H9 (cell line): ENCODE measurements around the gene TMCC1. TPM values are rescaled to one million over a fixed set of nuclear protein-coding genes. Genes with fewer than 3 reads are reported as not detected.
A peak's percentile ranks its signal among the peaks of the same experiment; 100 is the strongest.

Experiments
- DNase-seq: peaks from one replicate; pipeline ENCODE4 v3.0.0-alpha.2; 2017
- H2AFZ ChIP-seq: one replicate; pipeline ENCODE4 v1.6.1; 2013; ENCODE audit warnings: mild to moderate bottlenecking, low read length, control low read depth, moderate library complexity
- H2AK5ac ChIP-seq: 2 replicates; pipeline ENCODE4 v1.6.1; 2013; ENCODE audit warnings: low read length, control low read depth, mixed read lengths; ENCODE audit not compliant: insufficient read length
- H2BK120ac ChIP-seq: one replicate; pipeline ENCODE4 v1.6.1; 2013; ENCODE audit warnings: low read depth, mild to moderate bottlenecking, low read length, control low read depth, inconsistent platforms; ENCODE audit not compliant: poor library complexity, severe bottlenecking
- H2BK12ac ChIP-seq: 2 replicates; pipeline ENCODE4 v1.6.1; 2013; ENCODE audit warnings: low read length, control low read depth, mixed read lengths, low read depth; ENCODE audit not compliant: insufficient read length
- H2BK15ac ChIP-seq: 2 replicates; pipeline ENCODE4 v1.6.1; 2013; ENCODE audit warnings: low read depth, low read length, control low read depth
- H2BK20ac ChIP-seq: one replicate; pipeline ENCODE4 v1.6.1; 2013; ENCODE audit warnings: low read depth, mild to moderate bottlenecking, low read length, control low read depth, inconsistent platforms; ENCODE audit not compliant: poor library complexity, severe bottlenecking
- H2BK5ac ChIP-seq: 2 replicates; pipeline ENCODE4 v1.6.1; 2013; ENCODE audit warnings: low read length, control low read depth, mixed read lengths; ENCODE audit not compliant: insufficient read length
- H3K14ac ChIP-seq: 2 replicates; pipeline ENCODE4 v1.6.1; 2013; ENCODE audit warnings: low read length, control low read depth; ENCODE audit not compliant: insufficient read depth
- H3K18ac ChIP-seq: 2 replicates; pipeline ENCODE4 v1.6.1; 2013; ENCODE audit warnings: low read depth, mild to moderate bottlenecking, mixed read lengths, low read length, control low read depth; ENCODE audit not compliant: insufficient read length
- H3K23ac ChIP-seq: 2 replicates; pipeline ENCODE4 v1.6.1; 2013; ENCODE audit warnings: low read length, control low read depth, mixed read lengths, low read depth; ENCODE audit not compliant: insufficient read length
- H3K23me2 ChIP-seq: 2 replicates; pipeline ENCODE4 v1.6.1; 2013; ENCODE audit warnings: low read depth, mild to moderate bottlenecking, mixed read lengths, low read length, control low read depth; ENCODE audit not compliant: insufficient read length, poor library complexity, severe bottlenecking
- H3K27ac ChIP-seq: 2 replicates; pipeline ENCODE4 v1.5.1; 2013; ENCODE audit warnings: low read length, control low read depth, mixed read lengths, low read depth; ENCODE audit not compliant: insufficient read length
- H3K27me3 ChIP-seq: 2 replicates; pipeline ENCODE4 v1.6.1; 2013; ENCODE audit warnings: low read length, control low read depth, inconsistent platforms; ENCODE audit not compliant: insufficient read depth
- H3K4ac ChIP-seq: 2 replicates; pipeline ENCODE4 v1.6.1; 2013; ENCODE audit warnings: low read depth, mild to moderate bottlenecking, control low read depth, inconsistent platforms, low read length, moderate library complexity
- H3K4me1 ChIP-seq: 2 replicates; pipeline ENCODE4 v1.6.1; 2013; ENCODE audit warnings: low read length, control low read depth, inconsistent platforms; ENCODE audit not compliant: insufficient read depth
- H3K4me2 ChIP-seq: 2 replicates; pipeline ENCODE4 v1.6.1; 2013; ENCODE audit warnings: low read length, control low read depth, mixed read lengths; ENCODE audit not compliant: insufficient read length, insufficient read depth
- H3K56ac ChIP-seq: 2 replicates; pipeline ENCODE4 v1.6.1; 2013; ENCODE audit warnings: low read depth, mild to moderate bottlenecking, mixed read lengths, low read length, control low read depth; ENCODE audit not compliant: insufficient read length
- H3K79me1 ChIP-seq: 2 replicates; pipeline ENCODE4 v1.6.1; 2013; ENCODE audit warnings: low read depth, mild to moderate bottlenecking, moderate library complexity, low read length, control low read depth, inconsistent platforms; ENCODE audit not compliant: insufficient read depth, poor library complexity, severe bottlenecking
- H3K79me2 ChIP-seq: 2 replicates; pipeline ENCODE4 v1.6.1; 2013; ENCODE audit warnings: low read length, control low read depth, inconsistent platforms; ENCODE audit not compliant: insufficient read depth
- H3K9ac ChIP-seq: 2 replicates; pipeline ENCODE4 v1.6.1; 2013; ENCODE audit warnings: low read length, control low read depth, mixed read lengths; ENCODE audit not compliant: insufficient read length; ENCODE audit errors: extremely low read depth
- H3K9me3 ChIP-seq: one replicate; pipeline ENCODE4 v1.6.1; 2013; ENCODE audit warnings: low read depth, low read length, inconsistent platforms; ENCODE audit not compliant: control insufficient read depth
- H3T11ph ChIP-seq: one replicate; pipeline ENCODE4 v1.6.1; 2013; ENCODE audit warnings: mild to moderate bottlenecking, low read length, control low read depth, inconsistent platforms
- H4K20me1 ChIP-seq: one replicate; pipeline ENCODE4 v1.6.1; 2013; ENCODE audit not compliant: control insufficient read depth, insufficient read length, insufficient read depth
- H4K5ac ChIP-seq: 2 replicates; pipeline ENCODE4 v1.6.1; 2013; ENCODE audit warnings: low read depth, mild to moderate bottlenecking, mixed read lengths, low read length, control low read depth; ENCODE audit not compliant: insufficient read length
- H4K8ac ChIP-seq: replicated peaks from 2 replicates; pipeline ENCODE4 v1.6.1; 2013; ENCODE audit warnings: low read length, control low read depth, mixed read lengths, low read depth; ENCODE audit not compliant: insufficient read length
- H4K91ac ChIP-seq: 2 replicates; pipeline ENCODE4 v1.6.1; 2013; ENCODE audit warnings: low read depth, mild to moderate bottlenecking, moderate library complexity, mixed read lengths, low read length, control low read depth; ENCODE audit not compliant: insufficient read length
- H3K27ac Mint-ChIP-seq, 3 experiments: 2 replicates in 2 of 3; 3 replicates in 1 of 3; pipeline ENCODE4 v1.8.0; 2020 to 2021; ENCODE audit warnings: mixed read lengths in 3 of 3, mild to moderate bottlenecking in 1 of 3, moderate library complexity in 1 of 3
- H3K27me3 Mint-ChIP-seq: 2 replicates; pipeline ENCODE4 v1.8.0; 2021; ENCODE audit warnings: low read depth, mild to moderate bottlenecking, moderate library complexity, mixed read lengths
- H3K36me3 Mint-ChIP-seq, 3 experiments: 2 replicates in 2 of 3; 3 replicates in 1 of 3; pipeline ENCODE4 v1.8.0; 2020 to 2021; ENCODE audit warnings: low read depth in 3 of 3, mixed read lengths in 3 of 3; ENCODE audit not compliant: insufficient read depth in 1 of 3
- H3K4me1 Mint-ChIP-seq, 2 experiments: 2 replicates each; pipeline ENCODE4 v1.8.0; 2020; ENCODE audit warnings: mixed read lengths in 2 of 2
- H3K4me3 Mint-ChIP-seq, 2 experiments: 2 replicates in 1 of 2; 3 replicates in 1 of 2; pipeline ENCODE4 v1.8.0; 2020 to 2021; ENCODE audit warnings: mild to moderate bottlenecking in 2 of 2, mixed read lengths in 2 of 2, moderate library complexity in 1 of 2
- H3K9me3 Mint-ChIP-seq, 2 experiments: 2 replicates in 1 of 2; 3 replicates in 1 of 2; pipeline ENCODE4 v1.8.0; 2020; ENCODE audit warnings: mild to moderate bottlenecking in 2 of 2, mixed read lengths in 2 of 2, moderate library complexity in 1 of 2
- CTCF ChIP-seq: fragments of 200-600 bp; sonication (generic); conservative IDR thresholded peaks from 3 replicates; pipeline ENCODE4 v1.8.0; 2021; ENCODE audit warnings: antibody characterized with exemption, mild to moderate bottlenecking
- WGBS: extraction: QIAGEN DNeasy Blood & Tissue Kit; methylation state at CpG from one replicate; pipeline ENCODE4 v1.1.7; 2013; ENCODE audit warnings: missing lambda C conversion rate, low lambda C conversion rate, mixed read lengths; ENCODE audit not compliant: insufficient read length; ENCODE audit errors: extremely low coverage; 5-methylcytosine and 5-hydroxymethylcytosine counted together
- total RNA-seq: library from RNA; stranded (reverse); gene quantifications from 2 replicates; pipeline ENCODE4 v1.2.1, GENCODE V29; 2021

The TMCC1 gene
- total RNA-seq, 1 experiment from 2014 or later, result 24.4 TPM

GRCh38 chr3:129768728-129769127, 124.8 kb downstream of the TMCC1 start:
- H3K56ac ChIP-seq, result no peak overlapping the region
- peak overlapping the region in 2 of 3 experiments; percentile 38 to 92; a peak in 3 of 7 replicates for H3K27ac Mint-ChIP-seq
- no peaks in the 10 kb centered on the region for H4K20me1 ChIP-seq
- H3K23me2 ChIP-seq, result no peaks in the 10 kb centered on the region
- H3K9me3 Mint-ChIP-seq, result no peaks in the 10 kb centered on the region
- no peaks in the 10 kb centered on the region for H3K27me3 ChIP-seq
- H3K9ac ChIP-seq, result no peak overlapping the region
- H2AFZ ChIP-seq, result no peak overlapping the region
- H4K8ac ChIP-seq, result no peak overlapping the region
- no peak overlapping the region for H3K27ac ChIP-seq
- H3K23ac ChIP-seq, result no peak overlapping the region
- no peaks in the 10 kb centered on the region for H3K79me1 ChIP-seq
- H3K36me3 Mint-ChIP-seq, result no peaks in the 10 kb centered on the region
- no peak overlapping the region for H3K4me3 Mint-ChIP-seq
- peaks cover 2 to 7% of the 10 kb centered on the region in 2 experiments; a peak in 3 of 4 replicates for H3K4me1 Mint-ChIP-seq
- H2AK5ac ChIP-seq, result no peak overlapping the region
- H2BK12ac ChIP-seq, result no peak overlapping the region
- no peak overlapping the region for H3K4me2 ChIP-seq
- H3K18ac ChIP-seq, result no peak overlapping the region
- no peak overlapping the region for H3K14ac ChIP-seq
- no peak overlapping the region for H3K4ac ChIP-seq
- no peak overlapping the region for H2BK120ac ChIP-seq
- no peak for TF ChIP-seq CTCF
- no CpG with 5 or more reads among the region's 1 CpG for WGBS
- H4K91ac ChIP-seq, result no peak overlapping the region
- no peak overlapping the region for H3T11ph ChIP-seq
- DNase-seq, result no peak
- H4K5ac ChIP-seq, result no peak overlapping the region
- no peak overlapping the region for H2BK20ac ChIP-seq
- no peak overlapping the region for H2BK5ac ChIP-seq
- no peaks in the 10 kb centered on the region for H3K4me1 ChIP-seq
- no peaks in the 10 kb centered on the region for H3K9me3 ChIP-seq
- H3K27me3 Mint-ChIP-seq, result no peaks in the 10 kb centered on the region
- H2BK15ac ChIP-seq, result no peak overlapping the region
- no peaks in the 10 kb centered on the region for H3K79me2 ChIP-seq
